Hepatocyte (in vitro differentiated cells): Measurements from ENCODE around the gene GDPD4.

Experiments
- CTCF ChIP-seq: fragments of 200-600 bp; sonication (generic); IDR thresholded peaks from 2 replicates; pipeline ENCODE4 v1.5.1; 2016; ENCODE audit warnings: antibody characterized with exemption, mild to moderate bottlenecking; ENCODE audit not compliant: poor library complexity
- EZH2 ChIP-seq: fragments of 200-600 bp; sonication (generic); IDR thresholded peaks from 2 replicates; pipeline ENCODE4 v1.6.1; 2016; ENCODE audit warnings: antibody characterized with exemption, mild to moderate bottlenecking, borderline replicate concordance
- EZH2phosphoT487 ChIP-seq: fragments of 200-600 bp; sonication (generic); IDR thresholded peaks from one replicate; pipeline ENCODE4 v1.6.1; 2018; ENCODE audit warnings: antibody characterized with exemption, mild to moderate bottlenecking, low read depth, moderate library complexity; ENCODE audit not compliant: unreplicated experiment, severe bottlenecking

DNA sequence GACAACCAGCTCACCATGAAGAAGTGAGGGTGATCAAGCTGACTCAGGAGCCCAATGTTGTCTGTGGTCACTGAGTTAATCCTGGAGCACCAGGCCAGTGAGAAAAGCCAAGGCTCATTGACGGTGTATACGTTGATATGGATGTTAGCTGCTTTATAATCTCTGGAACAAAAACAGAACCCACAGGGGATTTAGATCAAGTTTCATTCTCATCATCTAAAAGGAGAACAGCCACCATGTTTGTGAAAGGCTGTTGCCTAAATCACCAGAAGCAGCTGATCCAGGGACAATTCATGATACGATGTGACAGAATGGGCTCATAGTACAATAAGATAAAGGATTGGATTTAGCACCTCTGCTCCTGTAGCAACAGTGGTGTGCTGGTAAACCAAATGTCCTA, 68.5 kb downstream of the GDPD4 start:
- TF ChIP-seq CTCF (no peak), EZH2 (no peak), EZH2phosphoT487 (no peak)
